ENCODE results near the gene KAZN.

DNA sequence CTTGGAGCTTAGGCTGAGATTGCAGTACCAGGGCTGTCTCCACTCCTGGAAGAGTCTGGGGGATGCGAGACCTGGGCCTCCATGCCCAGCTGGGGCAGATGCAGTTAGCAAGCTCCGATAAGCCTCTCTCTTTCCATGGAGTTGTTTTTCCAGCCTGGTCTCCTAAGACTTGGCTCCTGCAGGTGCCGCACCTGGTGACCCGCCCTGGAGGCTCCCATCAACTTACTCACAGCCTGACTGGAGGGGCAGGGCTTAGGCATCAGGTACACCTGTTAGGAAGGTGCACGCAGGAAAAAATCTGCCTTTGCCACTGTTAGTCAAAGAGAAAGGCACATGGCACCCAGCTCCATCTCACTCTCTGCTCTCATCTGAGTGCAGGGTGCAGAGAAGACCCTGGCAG lies 356.9 kb downstream of the KAZN start:
- TF ChIP-seq, protein P1, sequence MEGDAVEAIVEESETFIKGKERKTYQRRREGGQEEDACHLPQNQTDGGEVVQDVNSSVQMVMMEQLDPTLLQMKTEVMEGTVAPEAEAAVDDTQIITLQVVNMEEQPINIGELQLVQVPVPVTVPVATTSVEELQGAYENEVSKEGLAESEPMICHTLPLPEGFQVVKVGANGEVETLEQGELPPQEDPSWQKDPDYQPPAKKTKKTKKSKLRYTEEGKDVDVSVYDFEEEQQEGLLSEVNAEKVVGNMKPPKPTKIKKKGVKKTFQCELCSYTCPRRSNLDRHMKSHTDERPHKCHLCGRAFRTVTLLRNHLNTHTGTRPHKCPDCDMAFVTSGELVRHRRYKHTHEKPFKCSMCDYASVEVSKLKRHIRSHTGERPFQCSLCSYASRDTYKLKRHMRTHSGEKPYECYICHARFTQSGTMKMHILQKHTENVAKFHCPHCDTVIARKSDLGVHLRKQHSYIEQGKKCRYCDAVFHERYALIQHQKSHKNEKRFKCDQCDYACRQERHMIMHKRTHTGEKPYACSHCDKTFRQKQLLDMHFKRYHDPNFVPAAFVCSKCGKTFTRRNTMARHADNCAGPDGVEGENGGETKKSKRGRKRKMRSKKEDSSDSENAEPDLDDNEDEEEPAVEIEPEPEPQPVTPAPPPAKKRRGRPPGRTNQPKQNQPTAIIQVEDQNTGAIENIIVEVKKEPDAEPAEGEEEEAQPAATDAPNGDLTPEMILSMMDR (IDR thresholded peaks at IDR 0.05 in 8 of 11, conservative IDR thresholded peaks at IDR 0.05 in 3 of 11): no peak
- TF ChIP-seq POLR2AphosphoS5 (IDR thresholded peaks at IDR 0.05) (peak in 2 of 3 donors; percentile 4 to 5), POLR2A (IDR thresholded peaks at IDR 0.05) (no peak)
